ENCODE data around the gene DHRS2.

Gene DHRS2

GRCh38 chr14:23694085-23694948 is 58.2 kb downstream of the DHRS2 start:
- FAIRE-seq: no peak
